NT2/D1 (cell line): ENCODE results near the gene DNAJC16.

ENCODE experiments used
- SUZ12 ChIP-seq: IDR thresholded peaks from 2 replicates; pipeline ENCODE4 v1.6.1; 2011; ENCODE audit not compliant: insufficient read length, insufficient read depth; ENCODE audit errors: extremely low read depth
- YY1 ChIP-seq: IDR thresholded peaks from 2 replicates; pipeline ENCODE4 v1.6.1; 2011; ENCODE audit not compliant: insufficient read length, insufficient read depth
- ZNF274 ChIP-seq: IDR thresholded peaks from 2 replicates; pipeline ENCODE4 v1.6.1; 2011; ENCODE audit warnings: mild to moderate bottlenecking, low read depth, low read length

- TF ChIP-seq SUZ12 (no peak), ZNF274 (no peak), YY1 (no peak)
Measured at GRCh38 chr1:15570861-15571260, 44.2 kb downstream of the DNAJC16 start.
